NAMALWA (cell line): ENCODE measurements around the gene PDGFD.

ENCODE experiments used
- DNase-seq: peaks from one replicate; pipeline ENCODE4 v3.0.0-alpha.2; 2015; ENCODE audit warnings: low spot score

PDGFD gene

GRCh38 chr11:103883856-103884255 is 280.1 kb downstream of the PDGFD start:
- DNase-seq, result no peak

DNA sequence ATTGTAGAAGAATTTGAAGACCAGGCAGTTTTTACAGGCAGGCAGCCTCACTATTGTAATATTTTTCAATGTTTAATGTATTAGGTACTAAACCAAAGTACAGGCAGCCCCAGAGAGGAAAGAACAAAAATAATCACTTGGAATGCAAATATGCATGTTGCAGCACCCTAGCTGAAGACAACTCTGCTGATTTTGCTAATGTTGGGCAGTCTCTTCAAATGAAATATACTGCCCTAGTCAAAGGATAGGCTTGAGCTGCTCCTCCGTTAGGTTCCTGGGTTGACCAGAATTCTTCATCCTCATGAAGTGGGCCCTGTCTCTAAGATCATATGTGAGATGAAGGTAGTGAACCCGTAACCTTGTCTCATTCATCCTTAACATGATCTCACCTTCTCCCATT is 280.7 kb downstream of the PDGFD start:
- DNase-seq, result no peak

DNA sequence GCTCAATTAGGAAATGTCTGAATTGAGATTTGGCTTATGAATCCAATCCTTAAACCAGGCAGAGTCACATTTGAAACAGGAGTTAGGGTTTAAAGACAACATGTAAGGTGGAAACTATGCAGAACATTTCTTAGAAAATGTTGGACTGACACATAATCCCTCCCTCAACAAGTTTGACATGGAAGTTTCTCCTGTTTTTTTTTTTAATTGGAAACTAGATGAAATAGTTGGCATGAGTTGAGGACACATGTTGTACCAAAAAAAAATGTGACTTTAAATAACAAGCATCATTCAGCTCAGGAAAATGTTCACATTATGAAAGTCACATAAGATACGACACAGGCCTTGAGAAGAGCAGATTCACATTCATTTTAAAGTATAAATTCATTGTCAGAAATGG is 282.4 kb downstream of the PDGFD start:
- no peak for DNase-seq

DNA sequence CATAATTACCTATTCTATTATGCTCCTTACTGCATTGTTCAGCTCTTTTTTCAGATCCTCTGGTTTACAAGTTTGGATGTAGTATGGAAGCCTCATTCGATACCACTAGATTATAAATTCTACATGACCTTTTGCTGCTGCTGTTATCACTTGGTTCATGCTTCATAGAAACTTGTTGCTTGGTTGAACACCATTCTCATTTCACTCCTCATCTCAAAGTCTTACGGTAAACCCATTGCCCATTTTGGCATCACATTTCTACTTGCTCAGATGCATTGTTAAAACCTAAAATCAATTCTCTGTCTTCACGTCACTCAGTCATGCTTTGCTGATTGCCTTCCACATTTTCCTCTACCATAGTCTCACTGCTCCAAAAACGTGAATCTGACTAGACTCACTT is 283.0 kb downstream of the PDGFD start:
- DNase-seq, result no peak

DNA sequence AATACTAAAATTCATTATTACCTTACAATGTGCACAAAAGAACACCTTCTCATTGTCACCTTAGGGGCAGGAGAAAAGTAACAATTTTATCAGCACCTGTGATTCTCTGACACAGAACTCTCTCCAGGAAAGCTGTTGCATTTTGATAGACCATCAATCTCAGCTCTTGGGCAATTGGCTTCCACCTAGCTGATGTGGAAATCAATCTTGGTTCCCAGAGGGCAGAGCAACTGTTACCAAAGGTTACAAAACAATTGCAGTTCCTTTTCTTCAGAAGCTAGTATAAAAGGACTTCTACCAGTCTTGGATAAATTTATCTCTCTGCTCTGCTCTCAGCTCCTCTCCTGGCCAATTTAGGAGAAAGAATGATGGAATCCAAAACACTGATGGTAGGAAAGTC is 285.3 kb downstream of the PDGFD start:
- no peak for DNase-seq

GRCh38 chr11:103877221-103877620 is 286.7 kb downstream of the PDGFD start:
- no peak for DNase-seq

GRCh38 chr11:103875855-103876510 is 288.0 kb downstream of the PDGFD start:
- no peak for DNase-seq

DNA sequence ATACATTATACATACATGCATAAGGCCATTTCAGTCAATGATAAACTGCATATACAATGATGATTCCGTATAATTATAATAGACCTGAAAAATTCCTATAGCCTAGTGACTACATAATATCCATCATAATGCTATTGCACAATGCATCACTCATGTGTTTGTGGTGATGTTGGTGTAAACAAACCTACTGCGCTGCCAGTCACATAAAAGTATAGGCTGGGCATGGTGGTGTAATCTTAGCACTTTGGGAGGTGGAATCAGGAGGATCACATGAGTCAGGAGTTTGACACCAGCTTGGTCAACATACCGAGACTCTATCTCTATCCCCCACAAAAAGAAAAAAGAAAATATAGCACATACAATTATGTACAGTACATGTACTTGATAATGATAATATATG is 291.2 kb downstream of the PDGFD start:
- DNase-seq, result no peak

GRCh38 chr11:103871923-103872551 is 291.9 kb downstream of the PDGFD start:
- DNase-seq, result no peak

DNA sequence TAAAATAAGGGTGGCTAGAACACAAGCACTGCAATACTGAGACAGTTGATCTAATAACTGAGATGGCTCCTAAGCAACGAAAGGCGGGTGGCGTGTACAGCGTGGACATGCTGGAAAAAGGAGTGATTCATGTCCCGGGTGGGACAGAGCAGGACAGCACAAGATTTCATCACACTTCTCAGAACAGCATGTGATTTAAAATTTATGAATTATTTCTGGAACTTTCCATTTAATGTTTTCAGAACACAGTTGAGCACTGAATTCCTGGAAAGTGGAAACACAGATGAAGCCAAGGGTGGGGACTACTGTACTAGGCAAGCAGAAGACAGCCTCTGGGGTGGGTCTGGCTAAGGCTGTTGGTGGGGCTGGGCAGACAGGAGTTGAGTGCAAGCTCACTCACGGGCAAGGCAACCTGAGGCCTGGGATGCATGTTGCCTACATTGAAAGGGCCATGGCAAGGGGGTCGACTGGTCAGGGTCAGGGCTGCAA is 293.1 kb downstream of the PDGFD start:
- no peak for DNase-seq

GRCh38 chr11:103867481-103867880 is 296.5 kb downstream of the PDGFD start:
- no peak for DNase-seq

GRCh38 chr11:103863497-103863896 is 300.4 kb downstream of the PDGFD start:
- DNase-seq, result no peak

- DNase-seq, result no peak
Observed at GRCh38 chr11:103862802-103863174, 301.2 kb downstream of the PDGFD start.

- DNase-seq, result peak; percentile 50
Observed at GRCh38 chr11:103862094-103862801, 301.7 kb downstream of the PDGFD start.
